AG04449 (cell line): Measurements from ENCODE around the gene ZNF521.

Experiments used
- CTCF ChIA-PET: fragments of 350-600 bp; formaldehyde crosslinking; extraction: SDS; loops from one replicate; lab custom pipeline; 2021; ENCODE audit warnings: antibody characterized with exemption; lab: Yijun Ruan, JAX
- POLR2A ChIA-PET: fragments of 400-600, 350-600 bp; formaldehyde crosslinking; extraction: SDS; loops from one replicate; lab custom pipeline; 2020; ENCODE audit warnings: antibody characterized with exemption, inconsistent platforms; lab: Yijun Ruan, JAX
- DNase-seq: peaks from one replicate; pipeline ENCODE4 v3.0.0-alpha.2; 2010; ENCODE audit warnings: low read depth, low spot score
- H3K4me3 ChIP-seq: 2 replicates; pipeline ENCODE4 v1.5.1; 2011; ENCODE audit warnings: low read depth, mild to moderate bottlenecking, control low read depth, low read length
- TF ChIP-seq, protein P1 (sequence below): IDR thresholded peaks from one replicate; pipeline ENCODE4 v1.5.1; 2011; ENCODE audit warnings: mild to moderate bottlenecking, moderate library complexity, low read length, control low read depth, inconsistent platforms; ENCODE audit not compliant: insufficient read depth; ENCODE audit errors: missing control alignments

The ZNF521 gene

GRCh38 chr18:25349926-25350487, 2.0 kb downstream of the ZNF521 start:
- H3K4me3 ChIP-seq, result peak overlapping the region; percentile 85

DNA sequence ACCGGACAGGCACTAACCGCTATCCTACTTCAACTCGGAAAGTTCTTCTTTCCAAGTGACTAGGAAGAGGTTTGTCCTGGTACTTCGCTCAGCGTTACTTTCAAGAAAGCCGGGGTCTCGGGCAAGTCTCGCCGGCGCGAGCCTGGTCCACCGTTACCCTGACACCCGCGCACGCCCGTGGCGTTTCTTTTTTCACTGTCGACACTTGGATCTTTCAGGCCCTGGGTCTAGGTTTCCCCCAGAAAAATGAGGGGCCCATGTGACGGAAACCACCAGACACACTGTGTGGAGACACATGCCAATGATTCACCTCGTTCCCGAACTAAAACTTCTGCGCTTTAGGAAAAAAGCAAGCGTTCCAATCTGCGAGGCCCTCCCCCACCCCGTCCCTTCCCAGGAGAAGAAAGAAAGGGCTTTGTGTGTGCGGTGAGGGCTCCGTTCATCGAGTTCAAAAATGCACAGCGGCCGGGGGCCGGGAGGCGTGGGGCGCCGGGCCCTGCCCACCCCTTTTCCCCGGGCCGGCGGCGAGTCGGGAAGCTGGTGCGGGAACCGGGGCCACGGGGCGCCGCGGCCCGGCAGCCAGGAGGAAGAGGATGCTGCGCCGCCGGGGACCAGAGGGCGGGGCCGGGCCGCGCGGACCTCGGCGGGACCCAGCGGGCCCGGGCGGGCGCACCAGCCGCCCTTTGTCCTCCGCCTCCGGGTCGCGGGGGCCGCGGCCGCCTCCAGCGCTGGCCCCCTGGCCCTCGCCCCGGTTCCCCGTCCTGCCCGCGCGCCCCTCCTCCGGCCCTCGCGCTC, 2.6 kb downstream of the ZNF521 start:
- no peak for DNase-seq
- peak overlapping the region; percentile 85 for H3K4me3 ChIP-seq
- TF ChIP-seq, protein P1, sequence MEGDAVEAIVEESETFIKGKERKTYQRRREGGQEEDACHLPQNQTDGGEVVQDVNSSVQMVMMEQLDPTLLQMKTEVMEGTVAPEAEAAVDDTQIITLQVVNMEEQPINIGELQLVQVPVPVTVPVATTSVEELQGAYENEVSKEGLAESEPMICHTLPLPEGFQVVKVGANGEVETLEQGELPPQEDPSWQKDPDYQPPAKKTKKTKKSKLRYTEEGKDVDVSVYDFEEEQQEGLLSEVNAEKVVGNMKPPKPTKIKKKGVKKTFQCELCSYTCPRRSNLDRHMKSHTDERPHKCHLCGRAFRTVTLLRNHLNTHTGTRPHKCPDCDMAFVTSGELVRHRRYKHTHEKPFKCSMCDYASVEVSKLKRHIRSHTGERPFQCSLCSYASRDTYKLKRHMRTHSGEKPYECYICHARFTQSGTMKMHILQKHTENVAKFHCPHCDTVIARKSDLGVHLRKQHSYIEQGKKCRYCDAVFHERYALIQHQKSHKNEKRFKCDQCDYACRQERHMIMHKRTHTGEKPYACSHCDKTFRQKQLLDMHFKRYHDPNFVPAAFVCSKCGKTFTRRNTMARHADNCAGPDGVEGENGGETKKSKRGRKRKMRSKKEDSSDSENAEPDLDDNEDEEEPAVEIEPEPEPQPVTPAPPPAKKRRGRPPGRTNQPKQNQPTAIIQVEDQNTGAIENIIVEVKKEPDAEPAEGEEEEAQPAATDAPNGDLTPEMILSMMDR, result no peak
- ChIA-PET POLR2A (no interaction called here), CTCF (interaction anchor here (0.6 kb wide), 1 partner anchor 250 kb away, joined by 3 read pairs; no protein-coding TSS in a partner anchor)

More at GRCh38 chr18:25349926-25350487, 2.0 kb downstream of the ZNF521 start:
- DNase-seq, result no peak
- ChIA-PET POLR2A (no interaction called here), CTCF (no interaction called here)
- TF ChIP-seq, protein P1, result no peak

GRCh38 chr18:25348386-25349130, 3.4 kb downstream of the ZNF521 start:
- peak overlapping the region; percentile 85 for H3K4me3 ChIP-seq
- TF ChIP-seq, protein P1, result no peak
- CTCF ChIA-PET, result interaction anchor here (0.6 kb wide), 1 partner anchor 249 kb away, joined by 3 read pairs; no protein-coding TSS in a partner anchor
- DNase-seq, result no peak
- POLR2A ChIA-PET, result no interaction called here

GRCh38 chr18:25346561-25346960, 5.4 kb downstream of the ZNF521 start:
- no peak overlapping the region for H3K4me3 ChIP-seq
- DNase-seq, result no peak
- ChIA-PET CTCF (no interaction called here), POLR2A (no interaction called here)
- TF ChIP-seq, protein P1, result no peak

- POLR2A ChIA-PET, result no interaction called here
- no peak for DNase-seq
- TF ChIP-seq, protein P1, result no peak
- no peak overlapping the region for H3K4me3 ChIP-seq
- CTCF ChIA-PET, result interaction anchor here (1.3 kb wide), 1 partner anchor 8 kb away, joined by 3 read pairs; no protein-coding TSS in a partner anchor
These were observed 6.7 kb downstream of the ZNF521 start for GRCh38 chr18:25345081-25345866.
